Measurements from ENCODE around the gene KCNA1.

- TF ChIP-seq, protein P1, sequence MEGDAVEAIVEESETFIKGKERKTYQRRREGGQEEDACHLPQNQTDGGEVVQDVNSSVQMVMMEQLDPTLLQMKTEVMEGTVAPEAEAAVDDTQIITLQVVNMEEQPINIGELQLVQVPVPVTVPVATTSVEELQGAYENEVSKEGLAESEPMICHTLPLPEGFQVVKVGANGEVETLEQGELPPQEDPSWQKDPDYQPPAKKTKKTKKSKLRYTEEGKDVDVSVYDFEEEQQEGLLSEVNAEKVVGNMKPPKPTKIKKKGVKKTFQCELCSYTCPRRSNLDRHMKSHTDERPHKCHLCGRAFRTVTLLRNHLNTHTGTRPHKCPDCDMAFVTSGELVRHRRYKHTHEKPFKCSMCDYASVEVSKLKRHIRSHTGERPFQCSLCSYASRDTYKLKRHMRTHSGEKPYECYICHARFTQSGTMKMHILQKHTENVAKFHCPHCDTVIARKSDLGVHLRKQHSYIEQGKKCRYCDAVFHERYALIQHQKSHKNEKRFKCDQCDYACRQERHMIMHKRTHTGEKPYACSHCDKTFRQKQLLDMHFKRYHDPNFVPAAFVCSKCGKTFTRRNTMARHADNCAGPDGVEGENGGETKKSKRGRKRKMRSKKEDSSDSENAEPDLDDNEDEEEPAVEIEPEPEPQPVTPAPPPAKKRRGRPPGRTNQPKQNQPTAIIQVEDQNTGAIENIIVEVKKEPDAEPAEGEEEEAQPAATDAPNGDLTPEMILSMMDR (IDR thresholded peaks at IDR 0.05), result no peak
- no peak for TF ChIP-seq POLR2A (IDR thresholded peaks at IDR 0.05)
These were observed at the start of gene KCNA1 for GRCh38 chr12:4909734-4910501.
